ENCODE results near the gene DACT3.

DACT3 gene

DNA sequence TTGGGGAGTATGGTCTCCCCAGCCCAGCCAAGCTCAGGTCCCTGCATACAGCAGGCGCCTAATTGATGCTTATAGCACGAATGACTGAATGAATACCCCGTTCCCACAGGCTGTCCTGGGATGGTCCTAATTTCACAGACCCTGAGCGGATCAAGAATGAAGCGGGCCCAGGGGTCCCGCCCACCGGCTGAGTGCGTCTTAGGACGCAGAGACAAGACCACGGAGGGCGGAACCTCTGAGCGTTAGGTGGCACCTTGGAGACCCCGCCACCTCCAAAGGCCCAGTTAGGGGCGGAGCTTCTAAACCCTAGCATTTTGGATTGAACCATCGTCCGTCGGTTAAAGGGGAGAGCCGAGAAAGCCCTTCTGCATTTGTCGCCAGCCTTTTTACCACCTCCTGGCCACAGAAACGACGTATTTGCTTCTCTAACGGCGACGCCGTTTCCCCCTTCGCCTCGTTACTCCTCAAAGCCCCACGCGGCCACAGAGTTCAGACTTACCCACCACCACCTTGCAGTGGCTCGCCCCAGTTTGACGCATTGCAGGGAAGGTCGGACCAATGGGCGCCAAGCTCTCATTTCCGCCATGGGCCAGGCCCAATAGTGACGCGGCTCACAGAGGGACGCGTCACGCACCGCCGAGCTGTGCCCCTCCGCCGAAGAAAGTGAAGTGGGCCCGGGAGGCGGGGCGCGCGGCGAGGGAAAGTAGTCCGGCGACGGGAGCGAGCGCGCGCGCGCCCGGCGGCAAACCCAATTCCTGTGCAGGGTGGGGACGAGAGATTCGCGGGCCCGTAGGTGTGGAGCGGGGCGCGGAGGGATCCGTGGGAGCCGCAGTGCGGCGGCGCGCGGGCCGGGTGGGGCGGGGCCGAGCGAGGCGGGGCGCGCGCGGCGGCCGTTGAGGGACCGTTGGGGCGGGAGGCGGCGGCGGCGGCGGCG is 60.3 kb downstream of the DACT3 start:
- in situ Hi-C loops (cut with HindIII; ENCODE audit: low sequenced_read_pairs) = no loop called here

DNA sequence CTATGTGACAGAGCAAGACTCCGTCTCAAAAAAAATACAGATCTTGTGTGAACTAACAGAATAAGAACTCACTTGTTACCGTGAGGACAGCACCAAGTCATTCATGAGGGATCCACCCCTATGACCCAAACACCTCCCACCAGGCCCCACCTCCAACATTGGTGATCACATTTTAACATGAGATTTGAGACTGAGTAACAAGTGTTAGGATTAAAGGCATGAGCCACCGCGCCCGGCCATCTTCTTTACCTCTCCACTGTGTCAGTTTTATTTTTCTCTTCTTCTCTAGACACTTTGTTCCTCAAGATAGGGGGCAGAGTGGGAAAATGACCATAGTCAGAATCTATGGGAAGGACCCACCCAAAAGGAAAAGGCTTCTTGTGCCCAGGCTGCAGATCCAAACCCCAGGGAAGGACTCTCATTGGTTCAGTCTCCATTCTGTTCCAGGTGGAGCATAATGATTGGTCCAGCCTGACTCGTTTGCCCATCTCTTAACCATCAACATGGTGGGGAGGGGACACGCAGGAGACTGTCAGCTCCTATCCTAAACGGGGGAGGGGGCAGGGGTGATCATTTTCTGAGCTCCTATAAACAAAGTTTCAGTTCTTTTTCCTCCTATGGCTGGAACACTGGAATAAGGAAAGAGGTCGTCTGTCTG is 61.1 kb downstream of the DACT3 start:
- in situ Hi-C loops (cut with HindIII; ENCODE audit: low sequenced_read_pairs) = no loop called here

GRCh38 chr19:46598372-46598917 is 62.5 kb downstream of the DACT3 start:
- in situ Hi-C loops (cut with HindIII; ENCODE audit: low sequenced_read_pairs) = no loop called here

Measured in DLD1 (cell line).